A549 (cell line): ENCODE measurements around the gene GPR12. TPM values are rescaled to one million over a fixed set of nuclear protein-coding genes. Genes with fewer than 3 reads are reported as not detected.

Experiments
- ATAC-seq, 2 experiments: fragments of 200-7000 bp in 1 of 2; fragments of >200 bp in 1 of 2; cut with Nextera tagmentation in 1 of 2; cut with Tn5 transposase in 1 of 2; 3 replicates each; pipeline versions ENCODE4 v1.8.0 to v1.9.1; 2018 to 2020; ENCODE audit warnings: mild to moderate bottlenecking in 1 of 2, moderate library complexity in 1 of 2
- CTCF ChIA-PET: fragments of 300-600 bp; sonication (Branson Sonifier 250); formaldehyde crosslinking; extraction: SDS; loops from one replicate; lab custom pipeline; 2021; ENCODE audit warnings: antibody characterized with exemption, inconsistent platforms; lab: Yijun Ruan, JAX
- POLR2A ChIA-PET: fragments of 350-600 bp; formaldehyde crosslinking; extraction: SDS; loops from one replicate; lab custom pipeline; 2021; ENCODE audit warnings: antibody characterized with exemption, inconsistent platforms; lab: Yijun Ruan, JAX
- DNase-seq, 2 experiments: peaks; one replicate each; pipeline versions ENCODE4 v3.0.0 to v3.0.0-alpha.2; 2011 to 2016; ENCODE audit warnings: low read depth in 1 of 2, low spot score in 1 of 2
- FAIRE-seq: peaks from 2 replicates; lab custom pipeline; 2011; peaks lifted over from hg19 to GRCh38; lab: Jason Lieb, UNC
- H3K27ac ChIP-seq, 2 experiments: fragments of >200 bp; sonication (Bioruptor Twin); formaldehyde crosslinking; 3 replicates each; pipeline ENCODE4 v1.5.1; 2016 to 2017
- H3K4me1 ChIP-seq: fragments of >200 bp; sonication (Bioruptor Twin); formaldehyde crosslinking; 3 replicates; pipeline ENCODE4 v1.6.1; 2016
- H3K4me2 ChIP-seq: fragments of >200 bp; sonication (Bioruptor Twin); formaldehyde crosslinking; 3 replicates; pipeline ENCODE4 v1.6.1; 2016
- H3K4me3 ChIP-seq: fragments of >200 bp; sonication (Bioruptor Twin); formaldehyde crosslinking; 3 replicates; pipeline ENCODE4 v1.5.1; 2016
- H3K9me3 ChIP-seq: fragments of >200 bp; sonication (Bioruptor Twin); formaldehyde crosslinking; 3 replicates; pipeline ENCODE4 v1.6.1; 2016
- BHLHE40 ChIP-seq: IDR thresholded peaks from 2 replicates; pipeline ENCODE4 v1.6.1; 2012; ENCODE audit warnings: low read depth, low read length, inconsistent platforms
- CBX2 ChIP-seq: fragments of 200-600 bp; sonication (generic); IDR thresholded peaks from 2 replicates; pipeline ENCODE4 v1.6.1; 2016; ENCODE audit warnings: low read depth, mild to moderate bottlenecking, borderline replicate concordance
- CBX8 ChIP-seq: fragments of 200-600 bp; sonication (generic); IDR thresholded peaks from 2 replicates; pipeline ENCODE4 v1.6.1; 2016
- EHF ChIP-seq: fragments of 250-450 bp; sonication (Bioruptor Pico); IDR thresholded peaks from 2 replicates; pipeline ENCODE4 v1.5.0; 2020; ENCODE audit warnings: mild to moderate bottlenecking
- EP300 ChIP-seq, 2 experiments: fragments of >200 bp; sonication (Bioruptor Twin); formaldehyde crosslinking; IDR thresholded peaks; 2 replicates in 1 of 2; 3 replicates in 1 of 2; pipeline ENCODE4 v1.6.1; 2016 to 2017
- HEYL ChIP-seq: fragments of 250-450 bp; sonication (Bioruptor Pico); IDR thresholded peaks from 2 replicates; pipeline ENCODE4 v1.8.0; 2021; ENCODE audit warnings: mild to moderate bottlenecking, moderate library complexity
- HMGXB4 ChIP-seq: fragments of 250-450 bp; sonication (Bioruptor Pico); IDR thresholded peaks from 2 replicates; pipeline ENCODE4 v1.5.0; 2021; ENCODE audit warnings: mild to moderate bottlenecking, moderate library complexity, borderline replicate concordance
- JUN ChIP-seq, 2 experiments: fragments of >200 bp; sonication (Bioruptor Twin); formaldehyde crosslinking; IDR thresholded peaks; 2 replicates in 1 of 2; 3 replicates in 1 of 2; pipeline ENCODE4 v1.6.1; 2016 to 2017
- JUNB ChIP-seq: fragments of >200 bp; sonication (Bioruptor Twin); formaldehyde crosslinking; IDR thresholded peaks from 2 replicates; pipeline ENCODE4 v1.6.1; 2016
- KDM1A ChIP-seq: fragments of 200-600 bp; sonication (generic); IDR thresholded peaks from 2 replicates; pipeline ENCODE4 v1.6.1; 2016; ENCODE audit warnings: low read depth, mild to moderate bottlenecking
- MAFK ChIP-seq: fragments of 450-650 bp; IDR thresholded peaks from 2 replicates; pipeline ENCODE4 v1.6.1; 2014; ENCODE audit not compliant: partially characterized antibody
- NPAS2 ChIP-seq: fragments of 250-450 bp; sonication (Bioruptor Pico); IDR thresholded peaks from 2 replicates; pipeline ENCODE4 v1.8.0; 2022; ENCODE audit warnings: mild to moderate bottlenecking, moderate library complexity, borderline replicate concordance
- PHF8 ChIP-seq: fragments of 200-600 bp; sonication (generic); IDR thresholded peaks from 2 replicates; pipeline ENCODE4 v1.6.1; 2016; ENCODE audit warnings: low read depth, mild to moderate bottlenecking, antibody characterized with exemption, moderate library complexity, borderline replicate concordance
- POLR2AphosphoS2 ChIP-seq: conservative IDR thresholded peaks from 2 replicates; pipeline ENCODE4 v1.6.1; 2012; ENCODE audit warnings: low read length, improper control_type of control experiment, inconsistent platforms
- RARB ChIP-seq: fragments of 250-450 bp; sonication (Bioruptor Pico); IDR thresholded peaks from 2 replicates; pipeline ENCODE4 v1.8.0; 2021; ENCODE audit warnings: mild to moderate bottlenecking, moderate library complexity
- RCOR1 ChIP-seq: fragments of 150-350 bp; IDR thresholded peaks from 2 replicates; pipeline ENCODE4 v1.6.1; 2014; ENCODE audit warnings: antibody characterized with exemption, low read length, low read depth
- RNF2 ChIP-seq: fragments of 200-600 bp; sonication (generic); IDR thresholded peaks from 2 replicates; pipeline ENCODE4 v1.6.1; 2016; ENCODE audit warnings: low read depth, mild to moderate bottlenecking, antibody characterized with exemption, moderate library complexity, borderline replicate concordance
- SREBF2 ChIP-seq: fragments of 450-650 bp; IDR thresholded peaks from 2 replicates; pipeline ENCODE4 v1.6.1; 2014; ENCODE audit warnings: mild to moderate bottlenecking, moderate library complexity
- TP53 ChIP-seq: fragments of 250-450 bp; sonication (Bioruptor Pico); IDR thresholded peaks from 2 replicates; pipeline ENCODE4 v1.5.0; 2021; ENCODE audit warnings: mild to moderate bottlenecking, moderate library complexity
- ZC3H11A ChIP-seq: fragments of 450-650 bp; IDR thresholded peaks from 2 replicates; pipeline ENCODE4 v1.6.1; 2014; ENCODE audit warnings: antibody characterized with exemption, mild to moderate bottlenecking
- WGBS: methylation state at CpG from one replicate; pipeline ENCODE4 v1.1.6; 2017; ENCODE audit errors: missing lambda C conversion rate; 5-methylcytosine and 5-hydroxymethylcytosine counted together
- polyA plus RNA-seq, 4 experiments: library from polyadenylated mRNA; depleted of rRNA in 3 of 4; stranded (reverse); fragments of >200 nt; fragmentation: RNase III in 1 of 4; extraction: RNeasy Plus Mini Kit Qiagen cat#74134 plus additional on column Dnase treatment in 1 of 4; gene quantifications; 2 replicates in 3 of 4; 3 replicates in 1 of 4; pipeline ENCODE4 v1.2.3, GENCODE V29; 2011 to 2017
- TF ChIP-seq, protein P1 (sequence below): fragments of 200-600 bp; sonication (generic); IDR thresholded peaks from 2 replicates; pipeline ENCODE4 v1.6.1; 2016; ENCODE audit warnings: antibody characterized with exemption, mild to moderate bottlenecking, moderate library complexity
- TF ChIP-seq, protein P2 (sequence below): fragments of 450-650 bp; IDR thresholded peaks from 2 replicates; pipeline ENCODE4 v1.6.1; 2014; ENCODE audit warnings: antibody characterized with exemption

Gene GPR12
- polyA plus RNA-seq, 2 of the 4 experiments (the other 2 are of a cell fraction) = not detected

DNA sequence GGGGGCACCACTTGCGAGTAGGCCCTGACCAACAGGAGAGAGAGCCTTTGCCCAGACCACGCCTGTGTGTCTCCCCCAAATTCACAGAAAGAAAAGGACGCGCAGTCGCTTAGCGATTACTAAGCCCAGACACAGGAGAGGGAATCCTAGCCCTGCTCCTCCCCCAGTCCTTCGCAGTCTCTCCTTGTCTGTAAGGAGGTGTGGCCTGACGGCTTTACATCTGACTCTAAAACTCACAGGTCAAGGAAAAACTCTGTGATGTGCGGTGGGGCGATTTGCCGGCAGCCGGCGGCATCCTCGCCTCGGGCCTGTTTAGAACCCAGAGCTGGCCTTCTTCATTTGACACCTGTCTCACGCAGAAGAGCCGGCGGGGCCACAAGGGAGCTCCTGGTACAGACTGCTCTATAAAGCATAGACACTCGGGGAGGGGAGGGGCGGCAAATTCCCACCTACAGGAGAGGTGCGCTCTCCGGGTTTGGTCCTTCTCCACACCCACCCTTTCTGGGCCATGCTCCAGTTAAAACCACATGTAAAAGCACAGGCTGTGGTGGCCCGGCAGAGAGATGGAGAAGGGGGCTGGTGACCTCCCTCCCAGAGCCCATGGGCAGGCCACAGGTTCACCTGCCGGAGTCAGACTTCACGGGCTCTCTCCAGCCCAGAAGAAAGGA is 17.8 kb downstream of the GPR12 start (continued):
- TF ChIP-seq KDM1A (no peak), ZC3H11A (no peak), EHF (CRISPR knock-in tag) (no peak)
- TF ChIP-seq, all 56 proteins: peak for 0

DNA sequence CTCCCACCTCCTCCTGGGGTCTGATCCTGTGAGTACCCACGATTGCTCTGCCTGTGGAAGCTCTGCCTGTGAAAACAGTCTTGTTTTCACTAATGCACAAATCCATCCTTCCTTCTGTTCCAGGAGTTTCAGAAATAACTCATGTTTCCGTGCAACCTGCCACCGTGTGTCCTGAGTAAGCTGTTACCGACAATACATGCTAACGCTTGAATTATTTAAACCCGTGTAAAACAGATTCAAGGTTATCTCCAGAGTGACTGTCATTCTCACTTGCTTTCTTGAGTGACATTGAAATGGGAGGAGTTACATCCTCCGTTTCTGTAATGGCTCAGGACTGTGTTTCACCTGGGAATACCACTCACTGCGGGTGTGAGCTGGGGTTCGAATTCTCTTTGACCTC is 24.9 kb downstream of the GPR12 start:
- CTCF ChIA-PET = interaction anchor here (0.6 kb wide), 1 partner anchor 195 kb away, joined by 3 read pairs; no protein-coding TSS in a partner anchor
- H3K4me2 ChIP-seq = no peak overlapping the region
- H3K4me3 ChIP-seq = no peak overlapping the region
- DNase-seq = no peak
- POLR2A ChIA-PET = no interaction called here
- TF ChIP-seq SREBF2 = no peak
- TF ChIP-seq POLR2AphosphoS2 = no peak
- no peak for TF ChIP-seq HMGXB4 (CRISPR knock-in tag)
- TF ChIP-seq PHF8 = no peak
- TF ChIP-seq RCOR1 = no peak
- TF ChIP-seq JUNB = no peak
- no peak for TF ChIP-seq CBX8
- TF ChIP-seq BHLHE40 = no peak
- TF ChIP-seq RARB (CRISPR knock-in tag) = no peak
- no peak for TF ChIP-seq CBX2
- no peak for TF ChIP-seq TP53 (CRISPR knock-in tag)
- TF ChIP-seq EP300 (IDR thresholded peaks at IDR 0.05) = no peak
- no peak for TF ChIP-seq HEYL (CRISPR knock-in tag)
- TF ChIP-seq, protein P1, sequence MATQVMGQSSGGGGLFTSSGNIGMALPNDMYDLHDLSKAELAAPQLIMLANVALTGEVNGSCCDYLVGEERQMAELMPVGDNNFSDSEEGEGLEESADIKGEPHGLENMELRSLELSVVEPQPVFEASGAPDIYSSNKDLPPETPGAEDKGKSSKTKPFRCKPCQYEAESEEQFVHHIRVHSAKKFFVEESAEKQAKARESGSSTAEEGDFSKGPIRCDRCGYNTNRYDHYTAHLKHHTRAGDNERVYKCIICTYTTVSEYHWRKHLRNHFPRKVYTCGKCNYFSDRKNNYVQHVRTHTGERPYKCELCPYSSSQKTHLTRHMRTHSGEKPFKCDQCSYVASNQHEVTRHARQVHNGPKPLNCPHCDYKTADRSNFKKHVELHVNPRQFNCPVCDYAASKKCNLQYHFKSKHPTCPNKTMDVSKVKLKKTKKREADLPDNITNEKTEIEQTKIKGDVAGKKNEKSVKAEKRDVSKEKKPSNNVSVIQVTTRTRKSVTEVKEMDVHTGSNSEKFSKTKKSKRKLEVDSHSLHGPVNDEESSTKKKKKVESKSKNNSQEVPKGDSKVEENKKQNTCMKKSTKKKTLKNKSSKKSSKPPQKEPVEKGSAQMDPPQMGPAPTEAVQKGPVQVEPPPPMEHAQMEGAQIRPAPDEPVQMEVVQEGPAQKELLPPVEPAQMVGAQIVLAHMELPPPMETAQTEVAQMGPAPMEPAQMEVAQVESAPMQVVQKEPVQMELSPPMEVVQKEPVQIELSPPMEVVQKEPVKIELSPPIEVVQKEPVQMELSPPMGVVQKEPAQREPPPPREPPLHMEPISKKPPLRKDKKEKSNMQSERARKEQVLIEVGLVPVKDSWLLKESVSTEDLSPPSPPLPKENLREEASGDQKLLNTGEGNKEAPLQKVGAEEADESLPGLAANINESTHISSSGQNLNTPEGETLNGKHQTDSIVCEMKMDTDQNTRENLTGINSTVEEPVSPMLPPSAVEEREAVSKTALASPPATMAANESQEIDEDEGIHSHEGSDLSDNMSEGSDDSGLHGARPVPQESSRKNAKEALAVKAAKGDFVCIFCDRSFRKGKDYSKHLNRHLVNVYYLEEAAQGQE = no peak
- TF ChIP-seq JUN (IDR thresholded peaks at IDR 0.05) = no peak
- TF ChIP-seq RNF2 = no peak
- no peak for TF ChIP-seq NPAS2 (CRISPR knock-in tag)
- TF ChIP-seq MAFK = no peak
- TF ChIP-seq, protein P2, sequence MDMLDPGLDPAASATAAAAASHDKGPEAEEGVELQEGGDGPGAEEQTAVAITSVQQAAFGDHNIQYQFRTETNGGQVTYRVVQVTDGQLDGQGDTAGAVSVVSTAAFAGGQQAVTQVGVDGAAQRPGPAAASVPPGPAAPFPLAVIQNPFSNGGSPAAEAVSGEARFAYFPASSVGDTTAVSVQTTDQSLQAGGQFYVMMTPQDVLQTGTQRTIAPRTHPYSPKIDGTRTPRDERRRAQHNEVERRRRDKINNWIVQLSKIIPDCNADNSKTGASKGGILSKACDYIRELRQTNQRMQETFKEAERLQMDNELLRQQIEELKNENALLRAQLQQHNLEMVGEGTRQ = no peak
- TF ChIP-seq, all 56 proteins: peak for 0
- H3K27ac ChIP-seq = no peak overlapping the region
- 30% methylated on average over 8 of the region's 9 CpGs for WGBS
- ATAC-seq (no peak), FAIRE-seq (no peak)
- no peaks in the 10 kb centered on the region for H3K9me3 ChIP-seq
- no peaks in the 10 kb centered on the region for H3K4me1 ChIP-seq
